ENCODE measurements around the gene PPARA. TPM values are rescaled to one million over a fixed set of nuclear protein-coding genes. Genes with fewer than 3 reads are reported as not detected.
"Not testable (repeated sequence)": the region's sequence is repeated elsewhere in the genome, so short reads cannot be mapped to it uniquely, and the experiment has no call there.

PPARA gene
- total RNA-seq, 1 donor from 2014 or later = 101 TPM

DNA sequence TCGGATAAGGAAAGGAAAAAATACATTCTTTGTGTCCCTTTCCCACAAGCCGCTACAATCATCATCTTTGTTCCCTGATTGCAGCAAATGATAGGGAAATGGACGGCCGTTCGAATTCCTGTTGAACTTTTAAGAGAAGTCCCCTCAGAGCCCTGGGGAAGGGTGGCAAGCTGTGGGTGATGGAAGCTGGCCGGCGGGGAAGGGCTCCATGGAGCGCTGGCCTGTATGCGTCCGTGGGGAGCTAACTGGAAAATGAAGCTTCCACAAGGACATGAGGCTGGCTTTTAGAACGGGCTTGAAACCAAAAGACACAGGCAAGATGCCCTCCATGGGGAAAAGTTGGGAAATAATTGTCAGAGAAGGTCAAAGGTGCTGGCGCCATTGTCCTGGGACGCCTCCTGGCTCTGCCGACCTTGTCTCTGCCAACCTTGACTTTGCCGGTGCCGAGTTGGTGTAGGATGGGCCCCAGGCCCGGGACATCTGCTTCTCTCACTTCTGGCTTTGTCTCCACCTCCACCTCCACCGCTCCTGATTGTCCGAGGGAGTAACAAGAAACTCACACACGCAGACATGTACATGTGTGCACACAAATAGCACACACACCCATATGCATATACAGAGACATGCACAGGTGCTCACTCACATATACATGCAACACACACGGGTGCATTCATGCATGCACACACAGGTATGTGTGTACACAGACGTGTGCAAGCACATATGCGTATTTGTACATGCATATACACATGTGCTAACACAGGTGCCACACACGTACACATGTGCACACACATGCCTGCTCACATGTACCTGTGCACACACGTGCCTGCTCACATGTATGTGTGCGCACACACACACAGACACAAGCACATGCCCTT is 14.5 kb upstream of the PPARA start:
- Histone ChIP-seq H3K36me3 (no peaks in the 10 kb centered on the region), H3K4me1 (peaks cover 20% of the 10 kb centered on the region), H3K9me3 (replicated peaks) (no peaks in the 10 kb centered on the region), H3K4me3 (no peak overlapping the region), H3K27me3 (ENCODE audit: low read depth) (no peaks in the 10 kb centered on the region), H3K27ac (replicated peaks) (peak overlapping the region; percentile 27)
- intact Hi-C loops (cut with micrococcal nuclease) = no loop called here
- TF ChIP-seq, protein P1, sequence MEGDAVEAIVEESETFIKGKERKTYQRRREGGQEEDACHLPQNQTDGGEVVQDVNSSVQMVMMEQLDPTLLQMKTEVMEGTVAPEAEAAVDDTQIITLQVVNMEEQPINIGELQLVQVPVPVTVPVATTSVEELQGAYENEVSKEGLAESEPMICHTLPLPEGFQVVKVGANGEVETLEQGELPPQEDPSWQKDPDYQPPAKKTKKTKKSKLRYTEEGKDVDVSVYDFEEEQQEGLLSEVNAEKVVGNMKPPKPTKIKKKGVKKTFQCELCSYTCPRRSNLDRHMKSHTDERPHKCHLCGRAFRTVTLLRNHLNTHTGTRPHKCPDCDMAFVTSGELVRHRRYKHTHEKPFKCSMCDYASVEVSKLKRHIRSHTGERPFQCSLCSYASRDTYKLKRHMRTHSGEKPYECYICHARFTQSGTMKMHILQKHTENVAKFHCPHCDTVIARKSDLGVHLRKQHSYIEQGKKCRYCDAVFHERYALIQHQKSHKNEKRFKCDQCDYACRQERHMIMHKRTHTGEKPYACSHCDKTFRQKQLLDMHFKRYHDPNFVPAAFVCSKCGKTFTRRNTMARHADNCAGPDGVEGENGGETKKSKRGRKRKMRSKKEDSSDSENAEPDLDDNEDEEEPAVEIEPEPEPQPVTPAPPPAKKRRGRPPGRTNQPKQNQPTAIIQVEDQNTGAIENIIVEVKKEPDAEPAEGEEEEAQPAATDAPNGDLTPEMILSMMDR (IDR thresholded peaks at IDR 0.05; ENCODE audit: borderline replicate concordance) = no peak
- DNase-seq = no peak

DNA sequence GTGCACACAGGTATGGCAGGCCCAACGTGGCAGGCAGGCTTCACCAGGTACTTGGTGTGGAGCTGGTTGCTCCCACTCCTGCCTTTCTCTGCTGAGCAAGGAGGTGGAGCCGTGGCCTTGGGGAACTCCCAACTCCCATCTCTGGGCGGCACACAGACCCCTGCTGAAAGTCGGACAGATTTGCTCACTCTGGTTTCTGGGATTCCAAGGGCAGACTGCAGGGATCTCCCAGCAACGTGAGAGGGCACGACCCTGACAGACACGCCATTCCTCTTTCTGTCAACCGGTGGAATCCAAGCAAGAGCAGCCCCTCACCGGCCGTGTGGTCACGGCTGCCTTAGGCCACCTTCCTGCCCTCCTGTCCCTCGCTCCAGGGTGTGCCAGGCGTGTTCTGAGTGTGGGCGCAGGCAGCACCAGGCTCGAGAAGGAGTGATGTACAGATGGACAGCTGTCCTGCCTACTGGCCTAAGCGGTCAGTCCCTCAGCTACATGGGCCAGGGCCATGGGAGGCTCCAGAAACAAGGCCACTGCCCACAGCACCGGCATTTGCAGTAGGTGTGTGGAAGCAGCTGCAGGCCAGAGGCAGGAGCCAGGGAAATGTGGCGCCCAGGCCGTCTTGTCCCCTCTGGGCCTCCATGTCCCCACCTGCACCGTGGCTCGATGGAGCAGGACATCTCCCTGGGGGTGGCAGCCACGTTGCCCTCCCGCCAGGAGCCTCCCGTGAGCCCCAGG is 13.7 kb upstream of the PPARA start:
- Histone ChIP-seq H3K4me1 (peaks cover 20% of the 10 kb centered on the region), H3K36me3 (no peaks in the 10 kb centered on the region), H3K27ac (replicated peaks) (no peak overlapping the region), H3K27me3 (ENCODE audit: low read depth) (no peaks in the 10 kb centered on the region), H3K9me3 (replicated peaks) (no peaks in the 10 kb centered on the region), H3K4me3 (no peak overlapping the region)
- TF ChIP-seq, protein P1 (IDR thresholded peaks at IDR 0.05; ENCODE audit: borderline replicate concordance) = no peak
- no peak for DNase-seq
- intact Hi-C loops (cut with micrococcal nuclease) = no loop called here

GRCh38 chr22:46137218-46137766 is 13.0 kb upstream of the PPARA start:
- Histone ChIP-seq H3K36me3 (no peaks in the 10 kb centered on the region), H3K9me3 (replicated peaks) (no peaks in the 10 kb centered on the region), H3K4me1 (peaks cover 20% of the 10 kb centered on the region), H3K27ac (replicated peaks) (no peak overlapping the region), H3K4me3 (no peak overlapping the region), H3K27me3 (ENCODE audit: low read depth) (no peaks in the 10 kb centered on the region)
- TF ChIP-seq, protein P1 (IDR thresholded peaks at IDR 0.05; ENCODE audit: borderline replicate concordance) = no peak
- intact Hi-C loops (cut with micrococcal nuclease) = no loop called here
- no peak for DNase-seq

DNA sequence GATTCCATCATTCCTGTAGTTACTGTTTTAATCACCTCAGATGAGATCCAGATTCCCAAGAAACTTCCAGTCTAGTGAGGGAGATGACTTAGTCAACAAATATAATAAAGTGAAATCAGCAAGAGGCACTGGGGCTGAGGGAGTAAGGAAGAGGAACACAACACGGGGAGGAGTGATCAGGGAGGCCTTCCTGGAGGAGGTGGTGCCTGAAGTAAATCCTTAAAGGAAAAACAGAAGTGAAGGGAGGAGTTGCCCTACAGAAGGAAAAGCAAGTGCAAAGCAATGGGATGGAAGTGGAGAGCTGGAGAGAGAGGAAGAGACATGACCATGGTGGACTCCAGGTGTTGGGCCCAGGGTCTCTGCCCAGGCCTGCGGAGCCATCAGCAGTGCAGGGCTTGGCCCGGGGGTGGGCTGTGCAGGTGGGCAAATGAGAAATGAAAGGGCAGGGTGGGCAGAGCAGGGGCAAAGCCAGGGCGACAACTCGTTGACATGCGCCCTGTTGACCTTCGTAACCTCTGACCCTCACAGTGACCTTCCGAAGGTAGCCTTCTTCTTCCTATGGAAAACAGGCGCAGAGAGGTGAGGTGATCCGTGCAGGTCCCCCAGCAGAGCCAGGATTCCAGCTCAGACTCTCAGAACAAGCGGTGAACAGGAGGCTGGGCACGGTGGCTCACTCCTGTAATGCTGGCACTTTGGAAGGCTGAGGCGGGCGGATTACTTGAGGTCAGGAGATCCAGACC is 12.1 kb upstream of the PPARA start:
- H3K27ac ChIP-seq (replicated peaks) = peak overlapping the region; percentile 86
- intact Hi-C loops (cut with micrococcal nuclease) = no loop called here
- no peaks in the 10 kb centered on the region for H3K36me3 ChIP-seq
- no peaks in the 10 kb centered on the region for H3K9me3 ChIP-seq (replicated peaks)
- peaks cover 20% of the 10 kb centered on the region for H3K4me1 ChIP-seq
- TF ChIP-seq, protein P1 (IDR thresholded peaks at IDR 0.05; ENCODE audit: borderline replicate concordance) = no peak
- H3K4me3 ChIP-seq = no peak overlapping the region
- no peak for DNase-seq
- no peaks in the 10 kb centered on the region for H3K27me3 ChIP-seq (ENCODE audit: low read depth)

DNA sequence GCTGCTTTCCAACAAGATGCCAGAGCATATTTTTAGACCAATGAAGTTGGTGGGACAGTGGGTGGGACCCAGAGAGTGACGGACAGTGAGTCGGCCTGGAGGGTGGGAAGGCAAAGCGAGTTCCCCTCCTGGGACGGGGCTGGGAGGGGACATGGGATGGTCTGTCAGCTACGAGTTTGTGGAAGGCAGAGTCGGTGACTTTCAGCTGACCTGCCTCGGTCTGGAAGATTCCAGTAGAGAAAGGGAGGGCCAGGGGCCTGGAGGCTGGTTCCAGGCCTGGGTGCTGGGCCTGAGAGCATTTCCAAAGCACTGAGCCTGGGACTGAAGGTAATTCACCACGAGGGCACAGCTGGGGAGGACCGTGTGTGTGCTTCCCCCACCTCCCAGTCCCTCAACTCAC is 10.9 kb upstream of the PPARA start:
- DNase-seq = peak; percentile 56
- Histone ChIP-seq H3K4me1 (peaks cover 20% of the 10 kb centered on the region), H3K27ac (replicated peaks) (peak overlapping the region; percentile 86)
- H3K36me3 ChIP-seq; intact Hi-C loops (cut with micrococcal nuclease); H3K4me3 ChIP-seq; H3K9me3 ChIP-seq (replicated peaks); H3K27me3 ChIP-seq (ENCODE audit: low read depth): not testable (repeated sequence)

All from left ventricle myocardium inferior (tissue), 1 donor.